Stimulated activated naive CD4-positive, alpha-beta T cell treated with Interleukin-2 at 50 U/mL for 16 hours (primary cell): Measurements from ENCODE around the gene TUBB1.
"Not testable (repeated sequence)": the region's sequence is repeated elsewhere in the genome, so short reads cannot be mapped to it uniquely, and the experiment has no call there.

ENCODE experiments used
- DNase-seq: peaks from one replicate; lab custom pipeline; 2025; lab: John Stamatoyannopoulos, UW

TUBB1 gene

GRCh38 chr20:59022754-59023153, 3.5 kb downstream of the TUBB1 start:
- DNase-seq, result no peak

GRCh38 chr20:59023616-59024015, 4.4 kb downstream of the TUBB1 start:
- no peak for DNase-seq

GRCh38 chr20:59024111-59024530, 4.9 kb downstream of the TUBB1 start:
- no peak for DNase-seq

GRCh38 chr20:59025086-59025485, 5.9 kb downstream of the TUBB1 start:
- DNase-seq, result no peak

DNA sequence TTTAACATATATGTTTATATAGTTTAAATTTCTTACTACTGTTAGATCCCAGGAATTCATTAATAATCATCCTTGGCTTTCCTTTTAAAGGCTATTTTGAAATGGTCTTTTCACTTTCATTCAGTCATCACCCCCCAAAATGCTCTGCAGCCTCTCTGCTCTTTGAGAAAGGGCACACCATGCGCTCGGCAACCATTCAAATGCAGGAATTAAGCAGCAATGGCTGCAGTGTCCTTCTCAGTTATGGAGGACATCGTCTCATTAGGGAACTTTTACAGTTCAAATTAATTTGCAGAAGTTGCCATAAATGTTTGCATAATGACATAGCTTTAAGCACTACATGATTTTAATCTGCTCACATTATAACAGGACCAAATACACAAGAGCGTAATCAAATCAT, 6.3 kb downstream of the TUBB1 start:
- DNase-seq, result no peak

DNA sequence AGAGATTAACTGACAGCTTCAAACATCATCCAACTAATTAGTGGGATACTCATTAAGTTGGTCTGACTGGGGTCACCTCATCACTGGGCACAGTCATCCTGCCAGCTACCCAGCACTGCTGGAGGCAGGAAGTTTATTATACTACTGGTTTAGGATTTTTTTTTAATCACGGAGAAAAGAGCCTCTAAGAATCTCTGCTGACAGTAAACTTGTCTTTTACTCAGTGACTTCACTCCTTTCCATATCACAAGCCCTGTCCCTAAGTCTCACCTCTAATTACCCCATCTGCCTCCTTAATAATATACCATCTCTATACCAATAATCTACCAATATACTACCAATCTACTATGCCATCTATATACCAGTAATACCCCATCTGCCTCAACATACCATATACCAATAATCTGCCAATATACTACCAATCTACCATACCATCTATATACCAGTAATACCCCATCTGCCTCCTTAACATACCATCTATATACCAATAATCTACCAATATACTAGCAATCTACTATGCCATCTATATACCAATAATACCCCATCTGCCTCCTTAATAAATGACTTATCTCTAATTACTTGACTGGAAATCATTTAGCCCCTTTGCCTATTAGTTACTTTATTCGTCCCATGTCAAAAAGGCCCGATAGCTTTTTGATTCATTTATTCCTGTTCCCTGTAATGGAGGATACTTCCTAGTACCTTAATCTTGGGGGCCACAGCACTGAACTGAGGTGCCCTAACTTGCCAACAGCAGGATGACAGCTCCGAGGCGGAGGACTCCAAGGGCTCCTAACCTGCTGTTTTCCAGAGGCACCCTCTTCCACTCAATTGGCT, 7.9 kb downstream of the TUBB1 start:
- no peak for DNase-seq

DNA sequence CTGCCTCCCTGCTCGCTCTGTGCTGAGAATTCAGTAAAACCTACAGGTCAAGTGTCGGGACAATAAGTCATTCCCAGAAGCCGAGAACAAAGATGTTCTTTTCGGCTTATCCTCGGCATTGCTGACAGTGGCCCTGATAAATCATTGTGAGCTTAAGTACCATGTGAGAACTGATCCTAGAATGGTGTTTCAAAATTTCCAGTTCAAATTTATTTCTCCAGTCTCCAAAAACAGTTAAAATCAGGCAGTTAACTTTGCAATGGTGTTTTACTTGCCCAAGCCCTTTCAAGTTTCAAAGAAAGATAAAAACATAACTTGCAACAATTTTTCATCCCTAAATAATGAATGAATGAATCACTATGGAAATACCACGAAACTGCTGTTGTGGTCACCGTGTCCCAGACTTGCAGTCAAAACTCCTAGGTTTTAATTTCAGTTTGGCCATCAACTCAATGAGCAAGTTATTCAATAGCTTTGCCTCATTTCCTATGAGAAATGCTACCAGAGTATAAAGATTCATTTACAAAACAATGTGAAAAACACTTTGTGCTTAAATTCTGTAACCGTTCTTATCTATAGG, 8.6 kb downstream of the TUBB1 start:
- DNase-seq, result no peak

DNA sequence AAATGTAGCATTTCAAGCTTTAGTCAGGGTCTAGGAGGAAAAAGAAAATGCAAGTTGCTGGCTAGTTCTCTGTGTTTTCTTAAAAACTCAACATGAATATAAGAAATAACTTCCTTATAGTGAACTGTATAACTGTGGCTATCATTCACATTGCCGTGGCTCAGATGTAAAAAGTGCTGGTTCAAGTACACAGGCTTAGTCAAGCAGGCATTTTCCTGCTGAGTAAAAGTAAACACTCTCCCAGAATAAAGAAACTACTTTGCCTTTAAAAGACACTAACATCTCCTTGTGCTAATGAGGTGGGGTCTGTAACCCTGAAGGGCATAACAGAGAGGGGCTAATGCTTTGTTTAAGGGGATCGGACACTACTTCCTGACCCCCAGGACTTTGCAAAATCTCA, 9.6 kb downstream of the TUBB1 start:
- no peak for DNase-seq

DNA sequence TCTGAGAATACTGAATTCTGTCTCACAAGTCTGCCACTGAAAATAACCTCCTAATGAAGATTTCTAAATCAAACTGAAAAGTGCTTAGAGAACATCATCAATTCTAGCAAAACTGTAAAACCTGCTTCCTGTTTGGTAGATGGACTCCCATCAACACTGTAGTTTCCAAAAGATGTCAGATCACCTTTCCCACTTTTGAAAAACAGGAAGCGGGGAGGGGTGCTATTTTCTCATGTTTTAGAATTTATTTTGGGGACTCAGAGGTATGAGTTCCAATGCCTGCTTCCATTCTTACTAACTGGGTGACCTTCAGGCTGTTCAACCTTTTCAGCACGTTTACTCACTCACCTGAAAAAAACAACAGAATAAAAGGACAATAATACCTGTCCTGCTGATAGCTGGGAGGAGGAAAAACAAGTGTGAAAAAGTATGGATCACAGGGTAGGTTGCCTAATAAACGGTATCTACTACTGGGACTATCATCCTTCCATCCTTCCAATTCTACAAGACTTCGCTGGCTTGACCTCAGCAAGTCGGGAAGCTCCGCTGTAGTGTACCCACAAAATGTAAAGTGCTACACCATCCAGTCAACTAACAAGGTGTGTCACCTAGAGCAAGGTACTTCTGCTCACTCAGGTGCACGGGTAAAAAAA, 11.8 kb downstream of the TUBB1 start:
- no peak for DNase-seq

- DNase-seq, result peak; percentile 6
These were observed 12.4 kb downstream of the TUBB1 start for GRCh38 chr20:59031564-59032022.

GRCh38 chr20:59032023-59032712, 12.9 kb downstream of the TUBB1 start, which contains the start of gene ATP5F1E:
ATP5F1E (minus strand) TSS chr20:59032335; CDS start chr20:59032251, 84 bp downstream.
- peak; percentile 96 for DNase-seq

DNA sequence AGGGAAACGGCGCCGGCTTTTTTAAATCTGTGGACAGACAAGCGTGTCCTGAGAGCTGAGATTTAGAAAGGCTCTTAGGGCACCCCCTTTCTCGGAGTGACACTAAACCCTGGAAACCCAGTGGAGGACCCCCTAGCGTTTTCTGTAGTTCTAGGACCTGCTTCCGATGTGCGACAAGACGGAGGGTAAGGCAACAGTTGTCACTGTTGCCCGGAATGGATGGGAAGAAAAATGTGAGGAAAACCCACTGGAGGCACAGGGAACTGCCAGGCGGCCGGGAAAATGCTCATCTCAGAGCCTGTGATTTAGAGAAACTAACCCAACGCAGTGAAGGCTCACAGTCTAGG, 13.5 kb downstream of the TUBB1 start:
- DNase-seq, result no peak

- no peak for DNase-seq
These were observed 13.9 kb downstream of the TUBB1 start for GRCh38 chr20:59033093-59033492.

GRCh38 chr20:59033616-59034165, 14.5 kb downstream of the TUBB1 start:
- no peak for DNase-seq

DNA sequence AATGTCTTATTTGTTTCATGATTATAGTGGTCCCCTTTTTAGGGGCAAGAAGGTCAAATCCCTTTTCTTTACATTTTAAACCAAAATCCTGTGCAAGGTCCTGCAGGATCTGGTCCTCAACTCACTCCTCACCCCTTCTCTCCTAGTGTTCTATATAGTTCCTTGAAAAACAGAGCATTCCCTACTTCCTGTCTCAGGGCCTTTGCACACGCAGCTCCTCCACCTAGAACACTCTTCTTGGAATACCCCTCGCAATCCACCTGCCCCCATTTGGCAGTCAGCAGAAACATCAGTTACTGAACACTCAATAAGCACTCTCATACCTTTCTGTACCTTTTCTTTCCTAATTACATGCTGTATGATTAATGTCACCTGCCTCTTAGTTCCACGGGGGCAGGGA, 16.2 kb downstream of the TUBB1 start:
- DNase-seq, result no peak

GRCh38 chr20:59037386-59037785, 18.2 kb downstream of the TUBB1 start:
- DNase-seq, result no peak

- no peak for DNase-seq
These were observed 20.0 kb downstream of the TUBB1 start for GRCh38 chr20:59039233-59039632.

DNA sequence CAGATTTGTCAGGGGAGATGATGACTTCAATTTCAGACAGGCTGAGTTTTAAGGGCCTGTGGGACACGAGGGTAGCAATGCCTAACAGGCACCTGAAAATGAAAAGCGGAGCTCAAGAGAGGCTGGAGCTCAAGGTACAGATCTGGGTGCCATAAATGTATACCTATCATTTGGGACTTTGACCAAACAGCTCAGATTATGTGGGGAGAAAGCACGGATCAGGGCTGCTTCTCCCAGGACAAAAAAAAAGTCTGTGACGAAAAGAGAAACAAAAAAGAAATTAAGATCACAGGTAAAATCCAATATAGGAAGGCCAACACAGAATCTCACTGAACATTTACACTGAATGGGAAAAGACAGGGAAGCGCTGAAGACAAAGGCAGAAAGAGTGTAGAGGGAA, 21.4 kb downstream of the TUBB1 start:
- no peak for DNase-seq

DNA sequence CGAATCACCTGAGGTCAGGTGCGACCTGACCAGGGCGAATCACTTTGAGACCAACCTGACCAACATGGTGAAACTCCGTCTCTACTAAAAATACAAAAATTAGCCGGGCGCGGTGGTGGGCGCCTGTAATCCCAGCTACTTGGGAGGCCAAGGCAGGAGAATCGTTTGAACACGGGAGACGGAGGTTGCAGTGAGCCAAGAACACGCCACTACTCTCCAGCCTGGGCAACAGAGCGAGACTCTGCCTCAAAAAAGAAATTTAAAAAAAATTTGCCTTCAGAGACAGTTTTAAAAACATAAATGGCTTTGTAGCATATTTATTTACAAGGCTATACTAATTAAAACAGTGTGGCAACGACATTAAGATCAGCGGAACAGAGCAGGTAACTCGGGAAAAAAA, 22.3 kb downstream of the TUBB1 start:
- DNase-seq, result not testable (repeated sequence)

DNA sequence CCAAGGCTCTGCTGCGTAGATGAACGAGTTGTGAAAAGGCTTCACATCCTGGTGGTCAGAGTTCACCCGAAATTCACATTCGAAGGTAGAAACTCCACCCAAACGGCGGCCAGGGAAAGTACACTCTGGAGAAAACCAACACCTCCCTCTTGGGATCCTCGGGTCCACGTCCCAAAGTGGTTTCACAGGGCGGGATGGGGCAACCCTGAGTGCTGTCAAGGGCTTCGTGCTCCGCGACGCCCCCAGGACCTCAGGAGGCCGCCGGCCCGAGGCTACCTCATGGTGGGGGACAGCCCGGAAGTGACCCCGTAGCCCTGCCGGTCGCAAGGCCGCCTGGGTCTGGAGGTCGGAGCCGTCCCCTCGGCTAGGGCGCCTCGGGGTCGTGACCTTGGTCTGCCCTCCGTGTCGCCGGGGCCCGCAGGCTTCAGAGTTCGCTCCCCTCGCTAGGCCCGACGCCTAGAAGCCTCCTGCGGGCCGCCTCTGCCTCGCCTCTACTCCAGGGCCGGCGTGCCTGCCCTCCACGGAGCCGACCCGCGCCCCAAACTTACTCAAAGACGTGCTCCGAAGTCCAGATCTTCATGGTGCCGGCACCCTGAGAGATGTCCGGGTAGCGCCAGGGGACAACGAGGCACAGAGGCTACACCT, 23.0 kb downstream of the TUBB1 start, which contains the start of gene PRELID3B:
PRELID3B (minus strand) TSS at position 636 of the 645 bp plus-strand sequence; CDS start at position 580, 56 bp downstream.
- DNase-seq, result peak; percentile 46
